Activated T-cell treated with anti-CD3 and anti-CD28 coated beads, Interleukin-2, amount 50 U/mL, for 4 hours (primary cell): Measurements from ENCODE around the gene XPNPEP1. TPM values are rescaled to one million over a fixed set of nuclear protein-coding genes. Genes with fewer than 3 reads are reported as not detected.

ENCODE experiments used
- ATAC-seq, 2 donors: fragments of 200-7000 bp; cut with Tn5 transposase; one replicate each; pipeline ENCODE4 v1.10.0; 2021
- DNase-seq: peaks from one replicate; pipeline ENCODE4 v3.0.0-alpha.2; 2020
- H3K27me3 Mint-ChIP-seq: one replicate; pipeline ENCODE4 v1.8.0; 2021; ENCODE audit warnings: low read depth, mixed read lengths
- H3K36me3 Mint-ChIP-seq: one replicate; pipeline ENCODE4 v1.8.0; 2022; ENCODE audit warnings: mixed read lengths; ENCODE audit not compliant: insufficient read depth
- H3K4me1 Mint-ChIP-seq: one replicate; pipeline ENCODE4 v1.8.0; 2021; ENCODE audit warnings: low read depth, mixed read lengths
- H3K4me3 Mint-ChIP-seq: one replicate; pipeline ENCODE4 v1.8.0; 2021; ENCODE audit warnings: mild to moderate bottlenecking, moderate library complexity, mixed read lengths
- H3K9me3 Mint-ChIP-seq: one replicate; pipeline ENCODE4 v1.8.0; 2021; ENCODE audit warnings: mixed read lengths
- total RNA-seq, 3 donors: library from RNA; stranded (reverse); gene quantifications; one replicate each; pipeline ENCODE4 v1.2.1, GENCODE V29; 2021

Gene XPNPEP1
- total RNA-seq, 3 donors from 2014 or later = 57.0 to 62.6 (median 62.4) TPM

GRCh38 chr10:109898666-109899355 lies 24.5 kb downstream of the XPNPEP1 start:
- Mint-ChIP-seq H3K4me3 (no peak overlapping the region), H3K36me3 (peaks cover 32% of the 10 kb centered on the region), H3K27me3 (no peaks in the 10 kb centered on the region), H3K4me1 (peaks cover 69% of the 10 kb centered on the region), H3K9me3 (no peaks in the 10 kb centered on the region)
- no peak for ATAC-seq
- no peak for DNase-seq

- DNase-seq = no peak
- Mint-ChIP-seq H3K9me3 (no peaks in the 10 kb centered on the region), H3K4me1 (peaks cover 68% of the 10 kb centered on the region)
These were observed 25.3 kb downstream of the XPNPEP1 start for GRCh38 chr10:109898007-109898406.

GRCh38 chr10:109895848-109896247 lies 27.5 kb downstream of the XPNPEP1 start:
- Mint-ChIP-seq H3K4me1 (peaks cover 71% of the 10 kb centered on the region), H3K36me3 (peaks cover 33% of the 10 kb centered on the region), H3K9me3 (no peaks in the 10 kb centered on the region), H3K4me3 (no peak overlapping the region), H3K27me3 (no peaks in the 10 kb centered on the region)
- DNase-seq = no peak
- ATAC-seq = no peak

More at GRCh38 chr10:109898007-109898406, 25.3 kb downstream of the XPNPEP1 start:
- Mint-ChIP-seq H3K36me3 (peaks cover 31% of the 10 kb centered on the region), H3K4me3 (no peak overlapping the region), H3K27me3 (no peaks in the 10 kb centered on the region)
- ATAC-seq = no peak

- Mint-ChIP-seq H3K9me3 (no peaks in the 10 kb centered on the region), H3K36me3 (peaks cover 30% of the 10 kb centered on the region), H3K4me3 (no peak overlapping the region), H3K27me3 (no peaks in the 10 kb centered on the region), H3K4me1 (peaks cover 67% of the 10 kb centered on the region)
- no peak for DNase-seq
- no peak for ATAC-seq
These were observed 28.1 kb downstream of the XPNPEP1 start for GRCh38 chr10:109895095-109895818.

GRCh38 chr10:109894516-109894915 lies 28.8 kb downstream of the XPNPEP1 start:
- ATAC-seq (no peak), DNase-seq (no peak)
- Mint-ChIP-seq H3K9me3 (no peaks in the 10 kb centered on the region), H3K4me3 (no peak overlapping the region), H3K36me3 (peaks cover 32% of the 10 kb centered on the region), H3K4me1 (peaks cover 66% of the 10 kb centered on the region), H3K27me3 (no peaks in the 10 kb centered on the region)

GRCh38 chr10:109893386-109893785 lies 29.9 kb downstream of the XPNPEP1 start:
- Mint-ChIP-seq H3K36me3 (peaks cover 31% of the 10 kb centered on the region), H3K9me3 (no peaks in the 10 kb centered on the region), H3K4me1 (peaks cover 56% of the 10 kb centered on the region), H3K4me3 (no peak overlapping the region), H3K27me3 (no peaks in the 10 kb centered on the region)
- ATAC-seq (no peak), DNase-seq (no peak)

GRCh38 chr10:109892931-109893330 lies 30.4 kb downstream of the XPNPEP1 start:
- DNase-seq (no peak), ATAC-seq (peak; percentile 28 to 43)
- Mint-ChIP-seq H3K27me3 (no peaks in the 10 kb centered on the region), H3K4me1 (peaks cover 52% of the 10 kb centered on the region), H3K36me3 (peaks cover 29% of the 10 kb centered on the region), H3K4me3 (no peak overlapping the region), H3K9me3 (no peaks in the 10 kb centered on the region)

- no peak overlapping the region for H3K4me3 Mint-ChIP-seq
- H3K4me1 Mint-ChIP-seq = peaks cover 49% of the 10 kb centered on the region
- no peaks in the 10 kb centered on the region for H3K9me3 Mint-ChIP-seq
- DNase-seq = no peak
- no peaks in the 10 kb centered on the region for H3K27me3 Mint-ChIP-seq
- ATAC-seq = no peak
- peaks cover 28% of the 10 kb centered on the region for H3K36me3 Mint-ChIP-seq
These were observed 31.2 kb downstream of the XPNPEP1 start for GRCh38 chr10:109892117-109892516.

GRCh38 chr10:109891105-109891504 lies 32.2 kb downstream of the XPNPEP1 start:
- ATAC-seq = no peak
- DNase-seq = no peak
- Mint-ChIP-seq H3K9me3 (no peaks in the 10 kb centered on the region), H3K27me3 (no peaks in the 10 kb centered on the region), H3K4me1 (peaks cover 46% of the 10 kb centered on the region), H3K4me3 (no peak overlapping the region), H3K36me3 (peaks cover 32% of the 10 kb centered on the region)

GRCh38 chr10:109889867-109890266 lies 33.4 kb downstream of the XPNPEP1 start:
- no peak for ATAC-seq
- H3K4me3 Mint-ChIP-seq = no peak overlapping the region
- H3K9me3 Mint-ChIP-seq = no peaks in the 10 kb centered on the region
- DNase-seq = no peak
- H3K36me3 Mint-ChIP-seq = peaks cover 35% of the 10 kb centered on the region
- H3K4me1 Mint-ChIP-seq = peaks cover 37% of the 10 kb centered on the region
- no peaks in the 10 kb centered on the region for H3K27me3 Mint-ChIP-seq

- ATAC-seq = no peak
These were observed 35.5 kb downstream of the XPNPEP1 start for GRCh38 chr10:109887776-109888175.

GRCh38 chr10:109887243-109887642 lies 36.1 kb downstream of the XPNPEP1 start:
- ATAC-seq (no peak), DNase-seq (no peak)
- H3K27me3 Mint-ChIP-seq = no peaks in the 10 kb centered on the region
- H3K4me3 Mint-ChIP-seq = no peak overlapping the region
- H3K9me3 Mint-ChIP-seq = no peaks in the 10 kb centered on the region
- H3K36me3 Mint-ChIP-seq = peaks cover 44% of the 10 kb centered on the region
- H3K4me1 Mint-ChIP-seq = peaks cover 27% of the 10 kb centered on the region

More at GRCh38 chr10:109887776-109888175, 35.5 kb downstream of the XPNPEP1 start:
- H3K4me1 Mint-ChIP-seq = peaks cover 31% of the 10 kb centered on the region
- H3K4me3 Mint-ChIP-seq = no peak overlapping the region
- no peaks in the 10 kb centered on the region for H3K27me3 Mint-ChIP-seq
- no peaks in the 10 kb centered on the region for H3K9me3 Mint-ChIP-seq
- DNase-seq = no peak
- peaks cover 42% of the 10 kb centered on the region for H3K36me3 Mint-ChIP-seq

- peak in 1 of 2 donors; percentile 36 for ATAC-seq
- H3K27me3 Mint-ChIP-seq = no peaks in the 10 kb centered on the region
- peaks cover 22% of the 10 kb centered on the region for H3K4me1 Mint-ChIP-seq
- H3K4me3 Mint-ChIP-seq = no peak overlapping the region
- H3K36me3 Mint-ChIP-seq = peaks cover 44% of the 10 kb centered on the region
- H3K9me3 Mint-ChIP-seq = no peaks in the 10 kb centered on the region
- DNase-seq = no peak
These were observed 36.5 kb downstream of the XPNPEP1 start for GRCh38 chr10:109886781-109887140.

GRCh38 chr10:109886037-109886780 lies 37.1 kb downstream of the XPNPEP1 start:
- ATAC-seq = no peak
- Mint-ChIP-seq H3K4me3 (no peak overlapping the region), H3K27me3 (no peaks in the 10 kb centered on the region), H3K9me3 (no peaks in the 10 kb centered on the region), H3K36me3 (peaks cover 39% of the 10 kb centered on the region), H3K4me1 (peaks cover 19% of the 10 kb centered on the region)
- no peak for DNase-seq
